ENCODE results near the gene IPCEF1. TPM values are rescaled to one million over a fixed set of nuclear protein-coding genes. Genes with fewer than 3 reads are reported as not detected.

IPCEF1 gene
- total RNA-seq, 2 donors from 2014 or later, result 0.90 to 1.2 TPM

GRCh38 chr6:154257067-154257466 is 99.5 kb downstream of the IPCEF1 start:
- no peaks in the 10 kb centered on the region for H3K36me3 ChIP-seq
- H3K9ac ChIP-seq (ENCODE audit: low read depth in 2 of 2, low read length in 2 of 2), result no peak overlapping the region
- H3K4me1 ChIP-seq, result no peaks in the 10 kb centered on the region
- no peak overlapping the region for H3K27ac ChIP-seq
- no peak for TF ChIP-seq CTCF (IDR thresholded peaks at IDR 0.05)
- H3K4me3 ChIP-seq, result no peak overlapping the region
- H3K9me3 ChIP-seq, result no peaks in the 10 kb centered on the region
- H3K27me3 ChIP-seq, result no peaks in the 10 kb centered on the region
- intact Hi-C loops (cut with DNase I), result no loop called here
- DNase-seq, result no peak

DNA sequence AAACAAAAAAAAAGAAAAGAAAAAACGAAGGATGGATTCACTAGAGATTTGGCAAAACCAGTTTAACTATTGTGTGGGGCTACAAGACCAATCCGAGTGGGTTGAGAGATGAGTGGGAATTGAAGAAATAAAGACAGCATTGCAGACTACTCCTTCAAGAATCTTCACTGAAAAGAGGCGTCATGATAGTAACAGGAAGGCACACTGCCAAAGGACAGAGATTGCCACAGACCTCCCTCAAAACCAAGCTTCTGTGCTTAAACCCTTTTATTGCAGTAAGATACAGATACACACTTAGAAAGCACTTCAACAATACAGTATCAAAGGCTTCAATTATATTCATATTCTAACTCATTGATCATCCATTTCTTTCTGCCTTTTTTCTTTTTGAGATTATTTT is 103.9 kb downstream of the IPCEF1 start:
- Histone ChIP-seq H3K9ac (ENCODE audit: low read depth in 2 of 2, low read length in 2 of 2) (no peak overlapping the region), H3K27ac (no peak overlapping the region), H3K36me3 (no peaks in the 10 kb centered on the region), H3K4me1 (no peaks in the 10 kb centered on the region), H3K9me3 (no peaks in the 10 kb centered on the region), H3K27me3 (no peaks in the 10 kb centered on the region), H3K4me3 (no peak overlapping the region)
- no peak for DNase-seq
- intact Hi-C loops (cut with DNase I), result no loop called here
- no peak for TF ChIP-seq CTCF (IDR thresholded peaks at IDR 0.05)

- Histone ChIP-seq H3K27ac (no peak overlapping the region), H3K4me3 (no peak overlapping the region), H3K36me3 (no peaks in the 10 kb centered on the region), H3K9me3 (no peaks in the 10 kb centered on the region), H3K27me3 (no peaks in the 10 kb centered on the region), H3K9ac (ENCODE audit: low read depth in 2 of 2, low read length in 2 of 2) (no peak overlapping the region), H3K4me1 (no peaks in the 10 kb centered on the region)
- intact Hi-C loops (cut with DNase I), result no loop called here
- no peak for TF ChIP-seq CTCF (IDR thresholded peaks at IDR 0.05)
- no peak for DNase-seq
Measured at GRCh38 chr6:154251116-154251515, 105.5 kb downstream of the IPCEF1 start.

GRCh38 chr6:154249499-154250298 is 106.9 kb downstream of the IPCEF1 start:
- H3K9me3 ChIP-seq, result no peaks in the 10 kb centered on the region
- no peaks in the 10 kb centered on the region for H3K36me3 ChIP-seq
- no peak for DNase-seq
- TF ChIP-seq CTCF (IDR thresholded peaks at IDR 0.05), result no peak
- no peak overlapping the region for H3K4me3 ChIP-seq
- H3K27ac ChIP-seq, result peak overlapping the region; percentile 29
- no peak overlapping the region for H3K9ac ChIP-seq (ENCODE audit: low read depth in 2 of 2, low read length in 2 of 2)
- H3K27me3 ChIP-seq, result no peaks in the 10 kb centered on the region
- no peaks in the 10 kb centered on the region for H3K4me1 ChIP-seq
- intact Hi-C loops (cut with DNase I), result no loop called here

GRCh38 chr6:154247119-154247861 is 109.3 kb downstream of the IPCEF1 start:
- Histone ChIP-seq H3K27ac (peak overlapping the region; percentile 11), H3K9me3 (no peaks in the 10 kb centered on the region), H3K9ac (ENCODE audit: low read depth in 2 of 2, low read length in 2 of 2) (no peak overlapping the region), H3K36me3 (no peaks in the 10 kb centered on the region), H3K4me3 (peak overlapping the region; percentile 10), H3K27me3 (no peaks in the 10 kb centered on the region), H3K4me1 (no peaks in the 10 kb centered on the region)
- DNase-seq, result no peak
- intact Hi-C loops (cut with DNase I), result no loop called here
- no peak for TF ChIP-seq CTCF (IDR thresholded peaks at IDR 0.05)

Data from colonic mucosa (tissue), 4 donors.